Embryonic facial prominence (tissue), 1 donor: ENCODE data around the gene CDH7.

Experiments used
- DNase-seq: peaks from one replicate; pipeline ENCODE4 v3.0.0-alpha.2; 2016; ENCODE audit errors: extremely low spot score

CDH7 gene, protein sequence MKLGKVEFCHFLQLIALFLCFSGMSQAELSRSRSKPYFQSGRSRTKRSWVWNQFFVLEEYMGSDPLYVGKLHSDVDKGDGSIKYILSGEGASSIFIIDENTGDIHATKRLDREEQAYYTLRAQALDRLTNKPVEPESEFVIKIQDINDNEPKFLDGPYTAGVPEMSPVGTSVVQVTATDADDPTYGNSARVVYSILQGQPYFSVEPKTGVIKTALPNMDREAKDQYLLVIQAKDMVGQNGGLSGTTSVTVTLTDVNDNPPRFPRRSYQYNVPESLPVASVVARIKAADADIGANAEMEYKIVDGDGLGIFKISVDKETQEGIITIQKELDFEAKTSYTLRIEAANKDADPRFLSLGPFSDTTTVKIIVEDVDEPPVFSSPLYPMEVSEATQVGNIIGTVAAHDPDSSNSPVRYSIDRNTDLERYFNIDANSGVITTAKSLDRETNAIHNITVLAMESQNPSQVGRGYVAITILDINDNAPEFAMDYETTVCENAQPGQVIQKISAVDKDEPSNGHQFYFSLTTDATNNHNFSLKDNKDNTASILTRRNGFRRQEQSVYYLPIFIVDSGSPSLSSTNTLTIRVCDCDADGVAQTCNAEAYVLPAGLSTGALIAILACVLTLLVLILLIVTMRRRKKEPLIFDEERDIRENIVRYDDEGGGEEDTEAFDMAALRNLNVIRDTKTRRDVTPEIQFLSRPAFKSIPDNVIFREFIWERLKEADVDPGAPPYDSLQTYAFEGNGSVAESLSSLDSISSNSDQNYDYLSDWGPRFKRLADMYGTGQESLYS

DNA sequence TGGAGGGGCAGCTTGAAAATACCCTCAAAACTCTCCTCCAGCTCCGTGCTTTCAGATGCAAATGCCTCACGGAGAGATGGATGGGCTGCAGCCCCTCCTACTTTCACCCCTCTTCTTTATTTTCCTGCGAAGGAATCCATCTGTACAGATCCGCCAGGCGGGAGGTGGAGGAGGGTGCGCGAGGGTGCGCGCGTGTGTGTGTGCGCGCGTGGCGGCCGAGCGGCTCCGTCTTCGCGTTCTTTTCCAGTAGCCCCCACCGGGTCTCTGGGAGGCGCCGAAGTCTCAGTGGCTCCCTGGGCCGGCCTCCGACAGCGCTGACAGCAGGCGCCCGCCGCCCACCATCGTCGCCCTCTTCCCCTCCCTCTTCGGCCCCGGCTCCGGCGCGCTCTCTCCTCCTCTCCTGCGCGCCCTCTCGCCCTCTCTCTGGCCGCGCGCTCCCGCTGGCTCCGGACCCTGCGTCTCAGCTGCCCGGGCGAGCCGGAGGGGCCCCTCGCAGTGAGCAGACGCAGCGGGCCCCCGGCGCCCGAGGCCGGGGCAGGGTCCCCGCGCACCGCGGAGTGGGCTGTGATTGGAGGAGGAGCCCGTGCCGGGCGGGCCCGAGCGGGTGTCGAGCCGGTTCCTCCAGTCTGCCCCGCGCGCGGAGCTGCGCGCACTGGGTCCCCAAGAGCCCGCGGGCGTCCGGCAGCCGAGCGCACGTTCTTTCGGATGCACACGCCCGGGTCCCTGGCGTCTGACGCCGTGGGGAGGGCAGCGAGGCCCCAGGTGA is at the start of gene CDH7:
CDH7 (plus strand) TSS at position 624 of the 766 bp plus-strand sequence. CDS start 11,831 bp downstream, outside the sequence.
- DNase-seq: no peak

DNA sequence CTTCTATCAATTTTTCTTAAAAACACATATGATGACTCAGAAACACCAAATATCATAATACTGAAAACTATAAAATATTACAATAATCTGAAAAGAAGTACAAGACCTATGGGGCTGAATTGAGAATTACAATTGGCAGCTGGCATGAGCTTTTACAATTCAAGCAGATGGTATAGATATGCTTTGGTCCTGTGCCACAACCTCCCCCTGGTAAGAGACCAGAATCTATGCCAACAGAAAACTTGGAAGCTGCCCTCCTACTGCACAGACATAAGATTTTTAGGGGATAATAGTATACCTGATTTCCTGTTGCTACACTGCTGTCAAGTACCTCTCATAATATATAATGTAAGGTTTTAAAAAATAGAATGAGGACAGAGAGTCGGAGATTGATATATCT is 46.8 kb upstream of the CDH7 start:
- no peak for DNase-seq

DNA sequence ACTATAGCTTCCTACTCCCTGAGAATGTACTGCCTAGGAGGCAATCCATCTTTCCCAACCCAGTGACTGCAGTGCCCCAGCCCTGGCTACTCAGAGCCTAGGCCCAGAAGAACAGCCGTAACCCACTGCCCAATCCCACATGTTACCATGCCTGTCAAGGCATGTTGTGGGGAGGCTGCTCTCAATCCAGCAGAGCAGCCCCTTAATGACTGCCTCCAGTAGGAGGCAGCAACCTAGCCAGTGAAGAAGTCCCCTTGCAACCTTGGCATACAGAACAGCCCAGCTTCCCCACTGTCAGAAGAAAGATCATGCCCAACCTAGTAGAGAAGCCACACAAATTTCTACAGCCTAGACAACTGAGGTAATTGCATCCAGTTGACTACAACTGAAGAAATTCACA is 44.2 kb upstream of the CDH7 start:
- DNase-seq: no peak

DNA sequence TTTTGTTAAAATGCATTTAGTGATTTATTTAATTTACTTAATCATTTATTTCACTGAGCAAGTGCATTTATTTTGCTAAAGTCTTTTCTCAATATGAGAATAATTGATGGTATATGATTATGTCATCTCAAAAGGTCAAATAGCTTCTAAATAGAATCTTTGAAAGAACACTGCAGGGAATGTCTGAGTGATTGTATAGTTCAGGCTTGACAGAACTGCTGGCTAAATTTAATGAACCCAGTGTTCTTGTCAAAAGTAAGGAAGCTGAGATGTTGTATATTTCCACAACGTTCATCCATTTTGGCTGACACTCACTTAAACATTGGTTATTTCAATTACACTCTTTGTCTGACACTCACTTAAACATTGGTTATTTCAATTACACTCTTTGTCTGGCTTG is 39.3 kb upstream of the CDH7 start:
- no peak for DNase-seq

DNA sequence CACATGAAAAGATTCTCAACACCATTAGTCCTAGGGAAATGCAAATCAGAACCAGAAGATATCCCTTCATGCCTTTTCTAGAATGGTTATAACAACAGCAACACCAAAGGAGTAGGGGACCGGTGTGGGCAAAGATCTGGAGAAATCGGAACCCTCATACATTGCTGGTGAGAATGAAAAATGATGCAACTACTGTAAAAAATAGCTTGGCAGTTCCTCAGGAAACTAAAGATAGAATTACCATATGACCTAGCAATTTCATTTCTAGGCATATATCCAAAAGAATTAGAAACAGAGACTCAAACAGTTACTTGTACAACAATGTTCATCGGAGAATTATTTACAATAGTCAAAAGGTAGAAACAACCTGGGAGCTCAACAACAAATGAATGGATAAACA is 29.2 kb upstream of the CDH7 start:
- no peak for DNase-seq

DNA sequence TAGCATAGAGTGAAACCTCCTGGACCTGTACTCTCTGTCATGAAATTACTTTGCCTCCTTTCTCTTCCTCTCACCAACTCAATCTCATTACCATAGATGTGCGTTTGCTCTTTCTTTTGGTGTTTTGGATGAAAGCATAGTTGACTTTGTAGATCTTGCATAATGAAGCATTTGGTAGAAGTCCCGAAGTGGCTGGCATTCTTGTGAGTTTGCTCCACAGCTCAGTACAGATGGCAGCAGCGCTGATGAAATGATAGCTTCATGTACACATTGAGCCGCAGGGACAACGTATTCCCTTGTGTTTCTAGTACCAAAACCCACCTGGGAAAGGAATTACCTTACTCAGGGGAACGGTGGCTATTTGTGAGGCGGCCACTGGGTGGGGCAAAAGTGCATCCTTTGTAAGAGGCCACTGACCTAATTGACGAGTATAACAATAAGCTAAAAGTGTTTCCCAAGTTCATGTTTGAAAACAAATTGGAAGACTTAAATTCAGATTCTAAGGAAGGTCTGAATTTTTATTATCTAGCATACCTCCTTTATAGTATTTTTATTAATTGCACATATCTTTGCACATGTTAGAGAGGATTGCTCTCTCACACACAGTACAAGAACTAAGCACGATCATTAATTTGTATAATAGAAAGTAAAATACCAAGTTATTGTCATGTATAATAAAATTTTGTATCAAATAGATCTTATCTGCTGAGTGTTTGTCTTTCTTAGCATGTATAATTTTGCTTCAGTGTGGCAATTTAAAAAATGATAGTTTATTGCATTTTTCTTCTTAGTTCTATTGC is 25.4 kb upstream of the CDH7 start:
- DNase-seq: no peak

DNA sequence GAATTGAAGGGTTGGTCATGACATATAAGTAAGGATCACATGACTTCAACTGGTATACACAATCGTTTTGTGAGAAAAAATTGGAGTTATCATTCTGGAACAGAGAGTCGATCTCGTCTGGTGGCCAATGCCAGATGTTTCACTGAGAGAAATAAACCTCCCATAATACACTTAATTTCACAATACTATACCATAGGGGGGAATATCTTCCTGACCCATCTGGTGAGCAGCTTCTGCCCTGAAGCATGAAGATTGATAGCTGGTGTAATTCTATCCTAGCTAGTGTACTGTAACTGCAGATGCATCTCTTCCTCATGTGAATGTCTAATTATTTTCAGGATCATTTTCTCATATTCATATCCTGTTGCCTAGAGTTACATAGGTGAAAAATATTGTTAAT is 15.7 kb upstream of the CDH7 start:
- DNase-seq: no peak

DNA sequence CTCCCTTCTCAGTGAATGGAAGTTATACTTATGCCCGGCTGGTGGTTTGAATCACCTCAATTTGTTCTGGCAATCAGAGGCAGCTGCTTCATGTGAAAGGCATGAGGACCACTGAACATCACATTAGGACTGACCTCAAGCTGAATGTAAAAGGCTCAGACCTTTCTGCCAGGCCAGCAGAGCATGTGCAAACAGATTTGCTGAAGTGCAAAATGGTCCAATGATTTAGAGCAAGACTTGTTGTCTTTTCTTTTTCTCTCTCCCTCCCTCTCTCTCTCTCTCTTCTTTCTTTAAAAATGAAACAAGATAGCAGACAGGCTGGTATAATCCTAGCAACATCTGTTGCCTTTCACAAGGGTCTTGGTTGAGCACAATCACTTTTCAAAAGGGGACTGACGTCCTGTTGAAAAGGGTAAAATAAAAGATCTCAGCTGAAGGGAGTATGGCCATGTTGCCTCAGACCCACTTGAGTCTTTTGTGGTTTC is 13.3 kb upstream of the CDH7 start:
- no peak for DNase-seq

DNA sequence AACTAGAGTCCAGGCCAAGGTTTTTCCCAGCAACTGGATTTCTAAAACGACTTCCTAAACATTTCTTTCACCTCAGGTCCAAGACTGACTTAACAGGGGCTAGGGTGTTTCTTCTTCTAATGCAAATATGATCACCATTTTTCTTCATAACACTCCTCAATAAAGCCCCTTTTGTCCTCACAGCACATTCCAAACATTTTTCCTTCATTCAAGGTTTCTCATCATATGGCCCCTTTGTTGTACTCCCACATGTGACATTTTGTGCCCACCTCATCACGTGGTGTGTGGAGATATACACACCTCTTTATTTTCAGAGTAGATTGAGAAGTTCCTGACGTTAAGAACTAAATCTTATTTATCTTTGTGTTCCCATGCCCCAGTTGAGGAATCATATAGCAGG is 3.9 kb upstream of the CDH7 start:
- no peak for DNase-seq

DNA sequence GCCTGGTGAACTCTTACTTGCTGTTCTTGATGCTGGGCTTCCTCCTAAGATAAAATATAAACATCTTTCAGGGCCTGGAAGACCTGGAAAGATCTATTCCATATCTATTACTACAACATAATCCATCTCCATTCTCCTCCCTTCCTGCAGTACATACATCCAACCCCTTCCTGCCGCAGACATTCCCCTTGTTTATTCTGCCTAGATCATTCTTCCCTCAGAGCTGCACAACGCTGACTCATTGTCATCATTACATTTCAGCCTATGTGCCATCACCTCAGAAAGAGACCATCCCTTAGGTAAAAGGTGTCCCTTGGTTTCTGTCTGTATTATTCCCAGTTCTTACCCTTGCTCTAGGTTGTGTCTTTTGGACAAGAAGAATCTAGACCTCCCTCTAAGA is 2.5 kb upstream of the CDH7 start:
- DNase-seq: no peak

DNA sequence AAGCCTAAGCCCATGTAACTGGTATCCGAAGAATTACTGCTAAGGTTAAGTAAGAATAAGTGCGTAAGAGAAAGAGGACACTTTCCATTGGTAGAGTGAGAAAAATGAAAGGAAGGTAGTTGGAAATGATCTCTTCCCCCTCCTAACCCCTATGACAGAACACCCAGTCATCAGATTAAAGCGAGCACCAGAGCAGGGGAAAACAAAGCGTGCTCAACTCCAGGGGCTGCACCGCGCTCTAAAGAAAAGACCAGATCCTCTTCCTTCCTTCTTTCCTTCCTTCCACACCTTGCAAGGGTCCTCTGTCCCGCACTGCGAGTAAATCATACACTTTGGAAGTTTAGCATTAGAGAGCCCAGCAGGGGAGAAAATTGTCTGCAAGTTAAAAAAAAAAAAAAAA is 971 bp upstream of the CDH7 start:
- no peak for DNase-seq

DNA sequence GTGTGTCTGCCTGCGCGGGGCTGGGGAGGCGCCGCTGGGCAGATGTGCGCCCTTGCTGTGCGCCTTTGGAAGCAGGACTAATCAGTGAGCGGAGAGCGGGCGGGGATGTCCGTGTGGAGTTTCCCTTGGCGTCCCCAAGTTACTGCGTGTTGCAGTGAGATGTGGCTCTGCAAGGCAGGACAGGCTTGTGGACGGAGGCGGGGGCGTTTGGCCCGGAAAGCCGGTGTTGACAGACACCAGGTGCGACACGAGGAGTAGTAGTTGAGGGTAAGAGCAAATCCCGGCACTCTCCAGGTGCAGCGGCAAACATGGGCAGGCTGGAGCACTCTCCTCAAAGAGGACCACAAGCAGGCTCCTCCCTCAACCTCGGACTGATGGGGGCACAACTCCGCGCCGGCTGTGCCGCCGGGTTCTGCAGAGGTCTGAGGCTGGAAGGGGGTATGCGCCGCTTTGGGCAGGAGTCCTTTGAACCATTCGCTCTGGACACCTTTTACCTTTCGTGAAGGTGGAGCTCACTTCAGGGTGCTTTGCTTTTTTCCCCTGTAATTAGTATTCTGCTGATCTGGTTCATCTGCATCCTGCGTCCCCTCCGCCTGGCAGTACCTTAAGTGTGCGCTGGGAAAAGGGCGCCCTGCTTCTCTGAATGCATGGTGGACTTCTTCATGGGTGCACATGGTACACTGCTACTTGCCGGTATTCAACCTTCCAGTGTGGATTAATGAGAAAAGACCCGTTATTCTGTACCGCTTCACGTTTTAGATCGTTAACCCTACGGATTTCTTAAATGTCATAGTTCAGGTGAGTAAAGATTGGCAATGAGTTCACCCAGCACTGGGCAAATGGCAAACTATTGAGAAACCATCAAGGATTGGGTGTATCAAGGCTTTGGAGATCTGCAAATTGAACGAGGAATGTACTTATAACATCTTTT is 608 bp downstream of the CDH7 start:
- no peak for DNase-seq

DNA sequence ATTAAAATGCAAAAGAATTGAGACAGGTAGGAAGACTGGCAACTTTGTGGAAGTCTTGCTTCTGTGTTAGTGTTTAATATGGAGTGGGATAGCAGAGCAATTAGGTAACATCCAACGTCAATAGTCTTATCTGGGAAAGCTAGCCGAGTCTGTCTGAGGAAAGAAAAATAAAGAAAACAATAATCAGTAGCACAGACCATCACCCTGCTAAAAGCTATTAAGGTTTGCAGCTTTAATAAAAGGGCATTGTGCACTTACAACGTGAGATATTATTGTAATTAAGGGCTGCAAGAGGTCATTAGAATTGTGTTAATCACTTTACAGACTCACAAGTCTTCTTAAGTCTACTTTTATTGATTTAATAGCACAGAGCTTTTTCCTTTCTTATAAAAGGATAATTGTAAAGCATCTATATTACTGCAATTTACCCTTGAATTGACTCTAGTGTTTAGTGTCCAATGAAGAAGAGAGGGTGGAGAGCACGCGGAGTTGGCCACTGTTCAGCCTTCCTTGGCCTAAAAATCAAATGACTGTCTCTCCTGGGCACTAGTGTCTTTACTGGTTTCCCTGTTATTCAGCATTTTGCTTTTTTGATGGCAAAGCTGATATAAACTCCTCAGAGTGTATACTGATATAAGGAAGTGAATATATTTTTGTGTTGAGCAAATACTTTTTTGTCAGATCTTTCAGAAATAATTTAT is 2.0 kb downstream of the CDH7 start:
- no peak for DNase-seq

DNA sequence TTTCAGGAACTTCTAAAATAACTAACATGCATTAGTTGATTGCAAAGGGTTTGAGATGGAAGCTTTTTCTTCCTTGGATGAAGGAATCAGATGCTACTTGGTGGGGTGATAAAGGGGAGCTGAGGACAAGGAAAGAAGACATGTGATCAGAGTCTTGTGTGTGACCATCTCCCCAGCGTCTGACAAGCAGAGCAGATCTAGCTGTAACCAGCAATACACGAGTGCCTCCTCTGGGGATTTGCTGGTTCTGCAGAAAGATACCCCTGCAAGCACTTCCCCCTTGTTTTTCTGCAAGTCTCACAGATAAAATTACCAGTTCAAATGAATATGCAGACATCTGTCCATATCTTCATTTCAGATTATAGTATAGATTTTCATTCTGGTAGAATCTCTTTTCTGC is 2.7 kb downstream of the CDH7 start:
- no peak for DNase-seq

DNA sequence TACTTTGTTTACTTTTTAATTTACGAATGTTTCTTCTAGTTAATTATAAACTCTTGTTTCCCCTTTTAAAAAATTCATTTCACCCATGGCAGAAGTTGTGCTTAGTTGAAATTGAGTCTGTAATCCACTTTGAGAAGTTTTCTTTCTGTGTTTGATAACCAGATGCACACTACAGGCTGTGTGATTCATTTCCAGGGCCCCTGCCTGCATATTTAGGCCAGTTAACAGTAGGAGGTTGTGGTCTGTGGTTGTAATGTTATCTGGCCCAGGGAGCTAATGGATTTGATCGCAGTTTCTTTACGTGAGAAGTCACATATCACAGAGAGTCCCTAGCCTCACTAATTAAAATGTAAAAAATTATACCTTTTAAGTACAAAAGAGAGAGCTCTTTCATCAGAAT is 3.3 kb downstream of the CDH7 start:
- DNase-seq: no peak

DNA sequence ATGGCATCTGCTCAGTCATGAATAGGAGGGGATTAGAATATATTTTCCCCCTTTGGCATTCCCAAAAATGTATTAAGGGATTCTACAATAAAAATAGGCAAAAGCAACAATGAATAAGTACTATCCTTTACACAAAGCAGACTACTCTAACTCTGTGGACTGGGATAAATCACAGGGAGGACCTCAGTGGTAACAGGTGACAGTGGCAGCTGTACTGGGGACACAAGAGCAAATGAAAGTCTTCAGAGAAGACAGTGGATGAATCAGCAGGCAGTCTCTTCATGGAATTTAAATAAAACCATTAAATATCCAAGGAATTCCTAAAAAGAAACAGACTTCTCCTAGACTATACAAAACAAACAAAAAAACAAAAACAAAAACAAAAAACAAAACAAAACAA is 4.8 kb downstream of the CDH7 start:
- no peak for DNase-seq

DNA sequence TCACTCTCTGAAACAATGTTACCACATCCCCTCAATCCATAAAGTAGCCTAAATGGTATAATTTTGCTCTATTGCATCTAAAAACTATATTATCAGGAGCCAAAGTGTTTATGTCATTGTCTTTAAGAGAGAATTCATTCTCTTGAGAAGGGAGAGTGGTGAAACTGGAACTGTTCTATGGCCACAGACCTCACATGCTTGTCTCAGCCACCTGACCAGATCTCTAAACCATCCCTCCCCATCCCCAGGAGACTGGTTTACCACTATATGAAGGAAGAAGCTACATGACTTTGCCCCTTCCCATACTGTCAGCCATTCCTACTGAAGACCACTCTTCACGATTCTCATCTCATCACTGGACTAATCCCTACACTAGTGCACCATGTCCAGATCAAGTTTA is 9.6 kb downstream of the CDH7 start:
- DNase-seq: no peak

DNA sequence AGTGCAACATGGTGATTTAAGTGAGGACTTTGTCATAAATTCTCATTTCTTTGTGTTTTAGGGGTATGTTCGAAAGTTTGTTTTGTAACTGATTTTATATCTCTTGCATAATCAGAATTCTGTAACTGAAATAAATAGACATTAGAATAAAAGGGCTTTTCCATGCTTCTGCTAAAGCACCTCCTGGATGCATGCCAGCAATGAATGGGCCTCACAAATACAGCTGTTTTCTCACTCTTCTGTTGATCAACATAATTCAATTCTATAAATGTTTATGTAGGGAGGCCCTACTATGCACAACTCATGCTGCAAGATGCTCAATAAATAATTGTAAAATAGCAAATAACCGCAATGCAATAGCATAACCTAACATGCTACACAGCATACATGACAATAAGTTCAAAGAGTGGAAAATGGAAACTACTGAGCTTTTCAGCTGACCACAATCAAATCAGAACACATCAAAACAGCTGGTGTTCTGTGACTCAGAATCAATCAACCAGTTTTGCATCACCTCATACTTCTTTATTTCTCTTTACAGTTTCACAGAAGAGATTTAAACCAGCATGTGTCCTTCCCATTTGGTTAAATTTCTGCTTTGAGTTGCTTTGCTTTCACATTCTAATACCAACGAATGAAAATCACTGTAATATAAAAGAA is 11.0 kb downstream of the CDH7 start:
- DNase-seq: no peak

DNA sequence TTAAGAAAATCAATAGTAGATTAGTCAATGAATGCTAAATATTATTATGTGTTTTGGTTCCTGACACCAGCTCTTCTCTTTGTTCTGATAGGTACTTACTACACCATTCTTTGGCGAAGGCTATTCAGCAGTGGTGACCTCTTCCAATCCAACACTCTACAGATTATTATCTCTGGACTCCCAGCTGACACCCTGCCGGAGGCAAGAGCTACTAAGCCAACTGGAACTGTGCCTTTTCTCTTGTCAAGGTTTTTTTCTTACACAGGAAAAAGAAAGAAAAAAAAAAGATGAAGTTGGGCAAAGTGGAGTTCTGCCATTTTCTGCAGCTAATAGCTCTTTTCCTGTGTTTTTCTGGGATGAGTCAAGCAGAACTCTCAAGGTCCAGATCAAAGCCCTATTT is 11.7 kb downstream of the CDH7 start:
- no peak for DNase-seq
